Iris pigment epithelial cell (primary cell): ENCODE data around the gene TPD52L1.
"Not testable (repeated sequence)": the region's sequence is repeated elsewhere in the genome, so short reads cannot be mapped to it uniquely, and the experiment has no call there.

ENCODE experiments used
- DNase-seq: peaks from one replicate; pipeline ENCODE4 v3.0.0-alpha.2; 2011; ENCODE audit warnings: low read depth

The TPD52L1 gene

DNA sequence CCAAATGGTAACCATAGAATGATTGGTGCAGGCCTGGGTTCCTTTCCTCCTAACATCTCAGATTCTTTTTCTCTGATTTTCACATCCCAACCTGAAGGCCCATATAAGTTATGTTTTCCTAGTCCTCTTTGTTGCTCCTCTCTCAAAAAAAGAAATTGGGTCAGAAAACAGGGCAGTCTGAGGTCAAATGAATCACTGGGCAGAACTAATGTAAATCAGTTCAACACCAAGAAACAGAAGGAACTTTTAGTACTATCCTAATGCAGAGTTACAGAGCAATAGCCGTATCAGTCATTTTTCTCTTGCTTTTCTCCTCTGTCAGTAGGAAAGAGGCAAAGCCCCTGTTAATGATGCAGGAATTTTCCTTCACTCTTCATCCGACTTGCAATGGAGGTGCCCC lies 11.0 kb upstream of the TPD52L1 start:
- peak; percentile 51 for DNase-seq

DNA sequence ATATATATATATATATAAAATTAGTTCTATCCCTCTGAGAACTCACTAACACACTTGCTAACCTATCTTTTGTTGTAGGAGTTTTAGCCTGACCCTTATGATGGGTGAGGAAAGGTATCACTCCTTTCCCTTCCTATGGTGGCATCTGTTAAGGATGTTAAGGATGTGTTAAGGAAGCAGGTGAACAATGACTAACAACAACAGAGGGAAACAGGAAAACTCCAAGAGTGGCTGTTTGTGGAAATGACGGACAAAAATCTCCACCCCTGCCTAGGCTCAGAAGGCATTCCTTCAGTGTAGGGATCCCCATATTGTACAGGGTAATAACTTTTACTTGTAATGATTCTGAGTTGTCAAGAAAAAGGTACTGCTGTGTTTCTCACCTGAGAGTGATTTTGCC lies 8.8 kb upstream of the TPD52L1 start:
- DNase-seq: no peak

DNA sequence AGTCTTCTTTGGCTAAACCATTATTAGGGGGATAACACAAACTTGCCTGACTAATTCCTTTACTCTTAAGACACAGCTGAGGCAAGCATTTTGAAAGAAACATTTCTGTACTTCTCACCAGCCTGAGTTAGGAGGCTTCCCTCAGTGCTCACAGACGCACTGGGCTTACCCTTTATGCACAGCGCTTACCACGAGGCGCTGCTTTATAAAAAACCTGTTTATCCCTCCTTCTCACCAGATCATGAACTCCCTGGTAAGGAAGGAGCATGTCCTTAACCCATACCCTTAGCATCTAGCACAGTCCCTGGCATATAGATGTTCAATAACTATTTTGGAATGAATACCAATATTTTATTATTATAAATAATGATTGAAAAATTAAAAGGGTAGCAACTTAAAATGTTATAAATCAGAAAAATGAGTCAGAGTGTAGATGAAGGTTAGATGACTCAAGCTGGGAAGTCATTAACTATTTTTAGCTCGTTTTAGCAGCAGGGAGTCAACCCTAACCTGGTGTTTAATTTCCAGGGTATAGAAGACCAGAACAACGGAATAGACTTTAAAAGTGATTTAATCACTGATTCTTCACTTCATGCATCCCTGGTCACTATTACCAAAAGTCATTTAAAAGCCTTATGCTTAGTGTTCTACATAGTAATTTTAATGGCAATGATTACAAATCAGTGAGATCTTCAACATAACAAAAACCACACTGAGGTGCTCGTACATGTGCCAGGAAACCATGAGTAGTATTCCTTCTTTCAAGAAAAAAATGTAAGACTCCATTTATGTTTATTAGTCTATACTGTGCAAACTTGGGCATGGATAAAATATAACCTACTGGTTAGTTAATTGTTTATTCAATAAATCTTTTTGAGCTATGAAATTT lies 4.1 kb upstream of the TPD52L1 start:
- peak; percentile 68 for DNase-seq

DNA sequence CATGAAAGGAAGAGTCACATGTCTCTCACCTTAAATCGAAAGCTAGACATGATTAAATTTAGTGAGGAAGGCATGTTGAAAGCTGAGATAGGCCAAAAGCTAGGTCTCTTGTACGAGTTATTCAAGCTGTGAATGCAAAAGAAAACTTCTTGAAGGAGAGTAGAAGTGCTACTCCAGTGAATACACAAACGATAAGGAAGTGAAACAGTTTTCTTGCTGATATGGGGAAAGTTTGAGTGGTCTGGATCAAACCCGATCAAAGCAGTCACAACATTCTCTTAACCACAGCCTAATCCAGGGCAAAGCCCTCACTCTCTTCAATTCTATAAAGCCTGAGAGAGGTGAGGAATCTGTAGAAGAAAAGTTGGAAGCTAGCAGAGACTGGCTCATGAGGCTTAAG lies 1.9 kb upstream of the TPD52L1 start:
- DNase-seq: no peak

DNA sequence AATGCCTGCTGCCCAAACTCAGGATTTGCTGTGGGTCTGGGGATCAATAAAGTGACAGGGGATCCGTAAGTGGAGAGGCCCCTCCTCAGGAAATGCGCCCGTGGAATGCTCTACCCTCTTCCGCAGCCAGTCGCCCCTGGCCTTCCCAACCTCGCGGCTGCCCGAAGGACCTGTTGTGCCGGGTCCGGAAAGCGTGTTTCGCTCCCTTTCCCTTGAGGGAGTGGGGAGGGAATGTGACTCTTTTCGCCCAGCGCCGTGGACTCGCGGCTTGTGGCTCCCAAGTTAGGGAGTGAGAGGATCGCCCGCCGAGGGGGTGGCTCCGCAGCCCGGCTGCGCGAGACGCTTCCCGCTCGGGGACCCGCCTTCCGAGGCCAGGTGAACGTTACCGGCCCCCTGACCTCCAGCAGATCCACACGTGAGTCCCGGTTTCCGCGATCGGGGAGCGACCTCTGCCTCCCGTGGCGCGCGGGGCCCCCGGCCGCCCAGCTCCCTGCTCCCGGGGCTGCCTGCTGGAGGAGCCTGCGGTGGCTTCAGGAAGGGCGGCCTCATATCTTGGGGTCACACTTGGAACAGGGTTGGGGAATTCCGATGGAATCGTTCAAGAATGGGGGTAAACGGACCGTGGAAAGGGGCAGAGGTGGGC lies 666 bp downstream of the TPD52L1 start:
- no peak for DNase-seq

DNA sequence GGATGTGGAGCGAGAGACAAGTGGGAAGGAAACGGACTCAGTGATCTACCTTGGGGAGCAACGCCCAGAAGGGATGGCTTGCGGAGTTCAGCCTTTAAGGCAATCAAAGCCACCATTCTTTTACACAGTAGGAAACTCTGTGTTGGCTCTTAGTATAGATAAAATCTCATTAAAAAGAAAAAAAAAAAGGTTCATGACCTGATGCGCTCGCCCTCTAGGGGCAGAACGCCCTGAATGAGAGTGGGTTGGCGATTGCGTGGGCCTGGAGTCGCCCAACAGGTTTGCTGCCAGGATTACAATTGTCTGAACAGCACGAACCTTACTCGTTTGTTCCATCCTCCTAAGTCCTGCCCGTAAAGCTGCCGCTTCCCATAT lies 1.2 kb downstream of the TPD52L1 start:
- DNase-seq: no peak

DNA sequence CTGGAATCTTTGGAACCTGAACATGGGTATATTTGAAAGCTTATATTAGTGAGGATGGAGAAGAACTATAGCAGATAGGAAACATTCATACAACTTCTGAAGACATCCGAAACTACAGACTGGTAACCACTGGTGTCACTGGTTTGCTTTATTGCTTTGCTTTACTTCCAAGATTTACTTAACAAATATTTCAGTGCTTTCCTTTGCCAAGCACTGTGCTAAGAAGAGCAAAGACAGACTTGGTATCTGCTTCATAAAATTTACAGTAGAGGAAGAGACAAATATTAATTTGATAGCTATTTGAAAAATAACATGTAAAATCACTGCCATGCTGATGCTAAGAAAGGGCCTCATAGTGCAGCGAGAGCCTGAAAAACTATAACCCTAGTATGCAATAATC lies 1.8 kb downstream of the TPD52L1 start:
- DNase-seq: no peak

DNA sequence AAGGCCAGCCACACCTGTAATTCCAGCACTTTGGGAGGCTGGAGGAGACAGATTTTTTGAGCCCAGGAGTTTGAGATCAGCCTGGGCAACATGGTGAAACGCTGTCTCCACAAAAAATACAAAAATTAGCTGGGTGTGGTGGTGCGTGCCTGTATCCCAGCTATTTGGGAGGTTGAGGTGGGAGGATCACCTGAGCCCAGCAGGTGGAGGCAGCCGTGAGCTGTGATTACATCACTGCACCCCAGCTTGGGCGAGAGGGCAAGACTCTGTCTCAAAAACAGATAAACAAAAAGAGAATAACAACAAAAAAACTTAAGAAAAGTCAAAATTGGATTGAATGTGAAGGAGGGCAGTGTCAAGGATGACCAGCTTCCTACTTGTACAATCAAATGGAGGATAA lies 2.9 kb downstream of the TPD52L1 start:
- DNase-seq: no peak

DNA sequence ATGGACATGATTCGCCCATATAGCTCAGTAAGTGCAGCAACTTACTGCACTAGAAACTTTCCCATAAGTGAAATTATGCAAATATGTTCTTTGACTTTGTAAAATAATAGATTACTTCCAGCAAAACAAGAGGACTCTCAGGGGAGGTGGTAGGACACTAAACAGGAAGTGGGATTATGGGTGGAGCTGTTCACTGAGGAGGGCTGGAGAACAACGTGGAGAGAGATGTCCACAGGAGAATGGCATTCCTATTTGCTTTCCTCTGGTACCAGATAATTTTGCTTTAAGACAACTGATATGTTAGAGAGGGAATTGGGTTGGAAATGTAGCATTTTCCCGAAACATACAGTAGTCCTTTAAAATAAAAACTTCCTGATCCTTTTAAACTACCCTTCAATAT lies 3.7 kb downstream of the TPD52L1 start:
- no peak for DNase-seq

DNA sequence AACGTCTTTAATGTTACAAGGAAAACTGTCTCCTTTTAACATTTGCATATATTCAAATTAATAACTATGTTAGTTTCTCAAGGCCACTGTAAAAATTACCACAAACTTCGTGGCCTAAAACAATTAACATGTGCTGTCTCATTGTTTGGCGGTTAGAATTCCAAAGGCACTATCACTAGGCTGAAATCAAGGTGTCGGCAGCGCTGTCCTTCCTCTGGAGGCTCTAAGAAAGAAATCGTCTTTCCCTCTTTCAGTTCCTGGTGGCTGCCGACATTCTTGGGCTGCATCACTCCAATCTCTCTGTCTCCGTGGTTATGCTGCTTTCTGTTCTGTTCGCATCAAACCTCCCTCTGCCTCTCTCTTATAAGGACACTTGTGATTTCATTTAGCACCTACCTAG lies 4.2 kb downstream of the TPD52L1 start:
- no peak for DNase-seq

DNA sequence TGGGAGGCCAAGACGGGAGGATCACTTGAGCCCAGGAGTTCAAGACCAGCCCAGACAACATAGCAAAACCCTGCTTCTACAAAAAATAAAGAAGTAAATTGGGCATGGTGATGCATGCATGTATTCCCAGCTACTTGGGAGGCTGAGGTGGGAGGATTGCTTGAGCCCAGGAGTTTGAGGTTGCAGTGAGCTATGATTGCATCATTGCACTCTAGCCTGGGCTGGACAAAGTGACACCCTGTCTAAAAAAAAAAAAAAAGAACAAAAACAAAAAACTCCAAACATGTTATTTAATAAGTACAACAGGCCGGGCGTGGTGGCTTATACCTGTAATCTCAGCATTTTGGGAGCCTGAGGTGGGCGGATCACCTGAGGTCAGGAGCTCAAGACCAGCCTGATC lies 9.8 kb downstream of the TPD52L1 start:
- not testable (repeated sequence) for DNase-seq

DNA sequence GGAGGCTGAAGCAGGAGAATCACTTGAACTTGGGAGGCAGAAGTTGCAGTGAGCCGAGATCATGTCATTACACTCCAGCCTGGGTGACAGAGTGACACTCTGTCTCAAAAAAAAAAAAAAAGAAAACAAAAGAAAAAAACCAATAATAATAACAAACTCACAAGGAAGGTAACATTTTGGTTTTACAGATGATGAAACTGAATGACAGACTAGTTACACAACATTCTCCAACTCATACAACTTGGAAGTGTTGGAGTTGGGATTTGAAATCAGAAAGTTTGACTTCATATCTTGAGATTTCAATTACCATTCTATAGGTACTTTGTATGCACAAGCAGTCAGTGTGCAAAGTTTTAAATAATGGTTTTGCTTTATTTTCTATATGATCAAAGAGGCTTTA lies 10.2 kb downstream of the TPD52L1 start:
- no peak for DNase-seq

DNA sequence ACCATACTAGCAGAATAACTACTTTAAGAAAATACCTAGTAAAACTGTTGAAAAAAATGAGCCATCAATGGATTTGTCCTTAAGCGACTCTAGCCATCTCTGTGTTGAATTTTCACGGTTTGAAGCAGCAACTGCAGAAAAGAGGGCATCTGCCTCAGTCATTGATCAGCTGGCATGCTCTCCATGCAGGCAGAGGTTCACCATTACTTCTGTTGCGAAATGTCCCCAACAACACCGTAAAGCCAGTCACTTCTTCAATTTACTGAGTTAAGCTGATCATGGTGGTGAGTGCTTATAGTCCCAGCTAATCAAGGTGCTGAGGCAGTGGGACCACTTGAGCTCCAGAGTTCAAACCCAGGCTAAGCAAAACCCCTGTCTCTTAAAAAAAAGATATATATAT lies 11.1 kb downstream of the TPD52L1 start:
- no peak for DNase-seq

DNA sequence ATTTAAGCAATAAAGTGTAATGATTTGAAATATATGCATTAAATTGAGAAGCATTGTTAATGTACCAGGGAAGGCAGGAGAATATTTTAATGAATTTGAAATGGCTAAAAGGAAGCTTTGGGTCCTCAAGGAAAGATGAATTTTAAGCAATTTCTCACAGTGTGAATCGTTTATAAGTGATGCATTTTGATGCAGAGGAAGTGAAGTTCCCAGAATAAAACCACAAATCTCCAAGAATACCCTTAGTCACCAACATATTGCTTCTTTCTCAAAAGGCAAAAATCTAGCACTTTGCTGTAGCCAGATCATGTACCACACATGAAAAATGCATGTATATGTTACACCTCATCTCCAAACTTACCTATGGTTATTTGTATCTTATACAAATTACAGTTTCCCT lies 11.7 kb downstream of the TPD52L1 start:
- peak; percentile 43 for DNase-seq

DNA sequence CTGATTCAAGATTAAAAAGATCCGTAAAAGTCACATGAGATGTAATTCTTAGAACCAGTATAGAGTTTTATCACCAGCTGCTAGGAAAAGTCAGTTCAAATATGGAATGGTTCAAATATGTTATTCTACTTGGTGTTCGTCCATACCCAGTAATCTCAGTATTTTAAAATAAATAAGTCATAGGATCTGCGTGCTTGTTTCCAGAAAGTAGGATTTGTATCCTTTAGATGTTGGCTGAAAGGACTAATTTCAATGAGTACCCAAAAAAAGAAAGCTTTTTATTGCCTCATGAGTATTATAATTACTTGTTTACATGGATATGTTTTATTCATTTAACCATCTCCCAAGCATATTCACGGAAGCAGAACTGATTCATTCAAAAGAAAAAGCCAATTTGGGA lies 12.2 kb downstream of the TPD52L1 start:
- DNase-seq: no peak

DNA sequence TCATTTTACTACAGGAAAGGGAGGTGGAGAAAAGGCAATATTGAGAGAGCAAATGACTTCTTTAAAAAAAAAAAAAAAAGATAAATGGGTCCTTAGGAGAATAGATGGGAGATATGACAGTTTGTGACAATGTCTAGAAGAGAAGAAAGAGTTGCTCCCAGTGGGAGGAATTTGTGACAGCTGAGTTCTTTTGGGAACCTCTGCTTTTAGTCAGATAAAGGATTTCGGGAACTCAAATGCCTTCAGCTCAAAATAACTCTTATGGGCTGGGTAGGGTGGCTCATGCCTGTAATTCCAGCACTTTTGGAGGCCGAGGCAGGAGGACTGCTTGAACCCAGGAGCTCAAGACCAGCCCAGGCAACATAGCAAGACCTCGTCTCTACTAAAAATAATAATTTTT lies 13.1 kb downstream of the TPD52L1 start:
- DNase-seq: no peak

DNA sequence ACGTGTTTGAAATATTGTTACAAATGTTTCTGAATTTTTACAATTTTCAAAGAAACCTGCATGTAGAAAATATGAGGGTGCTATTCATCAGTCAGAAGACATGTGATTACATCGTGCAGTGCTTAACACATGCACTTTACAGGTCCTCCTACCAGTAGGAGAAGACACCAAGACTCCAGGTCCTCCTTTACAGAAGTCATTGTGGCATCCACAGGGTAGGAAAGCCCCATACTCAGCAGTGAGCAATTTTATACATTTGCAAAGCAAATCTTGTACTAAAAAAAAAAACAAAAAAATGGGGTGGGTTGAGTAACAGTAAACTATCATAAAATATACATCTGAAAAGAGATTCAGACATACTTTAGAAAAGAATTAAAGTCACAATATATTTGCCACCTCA lies 14.0 kb downstream of the TPD52L1 start:
- DNase-seq: no peak

DNA sequence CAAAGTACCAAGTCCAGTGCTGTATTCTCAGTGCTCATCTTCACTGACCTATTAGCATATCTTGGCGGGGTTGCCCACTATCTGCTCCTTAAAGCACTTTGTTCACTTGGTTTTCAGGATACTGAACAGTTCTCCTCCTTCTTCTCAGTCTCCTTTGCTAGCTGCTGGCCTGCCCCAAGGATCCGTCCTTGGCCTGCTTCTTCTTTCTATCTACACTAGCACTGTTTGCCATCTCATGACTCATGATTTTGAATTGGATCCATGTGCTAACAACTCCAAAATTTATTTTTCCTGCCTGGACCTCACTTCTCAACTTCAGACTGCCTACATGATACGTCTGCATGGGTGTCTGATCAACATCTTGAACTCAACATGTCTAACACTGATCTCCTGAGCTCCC lies 15.5 kb downstream of the TPD52L1 start:
- DNase-seq: no peak

DNA sequence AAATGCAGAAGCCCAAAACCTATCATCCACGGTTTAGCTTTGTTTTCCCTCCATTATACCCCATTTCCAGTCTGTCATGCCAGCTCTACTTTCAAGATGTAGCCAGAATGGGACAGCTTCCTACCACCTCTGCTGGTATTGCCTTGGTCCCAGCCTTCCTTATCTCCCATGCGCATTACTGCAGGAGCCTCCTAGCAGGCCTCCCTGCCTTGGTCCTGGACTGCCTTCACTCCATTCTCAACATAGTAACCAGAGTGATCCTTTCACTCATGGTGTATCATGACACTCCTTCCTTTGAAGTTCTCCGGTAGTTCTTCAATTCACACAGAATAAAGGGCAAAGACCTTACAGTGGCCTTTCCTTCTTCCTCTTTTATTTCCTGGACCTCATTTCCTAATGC lies 15.9 kb downstream of the TPD52L1 start:
- no peak for DNase-seq

DNA sequence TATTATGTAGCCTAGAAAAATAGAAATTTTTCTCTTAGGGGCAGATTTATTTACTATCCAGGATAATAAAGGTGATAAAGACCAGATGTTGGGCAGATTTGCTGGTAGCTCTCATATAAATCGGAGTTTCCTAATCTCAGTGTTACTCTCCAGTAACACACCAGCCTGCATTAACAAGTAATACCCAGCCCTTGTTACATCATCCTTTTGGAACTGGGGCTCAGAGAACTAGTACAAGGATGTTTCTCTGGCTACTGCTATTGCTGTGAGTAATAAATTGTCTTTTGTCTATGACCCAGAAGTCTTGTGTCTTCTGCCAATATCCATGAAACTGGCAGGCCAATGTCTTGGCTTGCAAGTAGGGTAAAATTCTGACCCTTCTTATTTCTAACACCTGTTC lies 16.8 kb downstream of the TPD52L1 start:
- DNase-seq: peak; percentile 45

DNA sequence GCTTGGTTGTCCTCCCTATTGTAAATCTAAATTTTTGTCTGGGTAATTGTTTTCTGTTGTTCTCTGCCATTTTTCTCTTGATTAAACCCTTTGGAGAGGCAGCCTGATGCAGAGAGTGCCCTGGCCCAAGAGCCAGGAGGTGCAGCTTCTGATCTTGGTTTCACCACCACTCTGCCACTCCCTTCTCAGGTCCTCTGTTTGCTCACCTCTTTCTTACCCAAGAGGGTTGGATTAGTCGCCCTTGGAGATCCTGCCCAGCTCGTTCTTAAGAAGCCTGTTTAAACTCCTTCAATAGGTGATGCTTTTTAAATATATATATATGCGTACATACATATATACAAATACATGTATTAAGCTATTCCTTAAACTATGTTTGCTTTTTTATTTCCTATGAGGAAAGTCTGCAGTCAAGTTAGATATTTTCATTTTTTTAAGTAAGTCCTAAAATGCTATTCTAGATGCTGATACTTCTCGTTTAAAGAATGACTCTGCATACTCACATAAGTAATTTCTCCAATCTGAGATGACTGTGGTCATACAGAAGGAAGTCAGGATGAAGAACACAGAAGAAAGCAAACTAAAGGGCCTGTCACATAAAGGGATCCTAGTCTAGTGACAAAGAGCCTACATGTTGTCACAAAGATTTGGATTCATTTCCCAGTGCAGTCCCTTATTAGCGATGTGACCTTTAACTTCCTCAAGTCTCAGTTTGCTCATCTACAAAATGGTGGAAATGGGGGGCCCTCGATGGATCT lies 19.9 kb downstream of the TPD52L1 start:
- no peak for DNase-seq

DNA sequence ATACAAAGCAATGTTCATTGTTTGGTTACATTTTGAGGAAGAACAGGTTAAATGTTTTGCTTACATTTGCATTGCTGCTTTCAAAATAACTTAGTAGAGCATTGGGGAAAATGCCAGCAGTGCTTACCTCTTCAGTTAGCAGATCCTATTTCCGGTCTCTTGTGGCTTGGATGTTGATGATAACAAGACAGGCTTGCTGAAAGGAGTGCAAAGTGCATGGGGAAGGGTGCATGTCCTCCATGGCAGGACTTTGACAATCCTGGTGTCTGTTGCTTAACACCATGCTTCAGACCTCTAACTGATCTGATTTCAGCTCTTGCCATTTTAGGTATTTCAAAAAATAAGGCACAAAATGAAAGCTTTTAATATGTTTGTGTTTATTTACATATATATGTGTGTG lies 21.1 kb downstream of the TPD52L1 start:
- DNase-seq: no peak

DNA sequence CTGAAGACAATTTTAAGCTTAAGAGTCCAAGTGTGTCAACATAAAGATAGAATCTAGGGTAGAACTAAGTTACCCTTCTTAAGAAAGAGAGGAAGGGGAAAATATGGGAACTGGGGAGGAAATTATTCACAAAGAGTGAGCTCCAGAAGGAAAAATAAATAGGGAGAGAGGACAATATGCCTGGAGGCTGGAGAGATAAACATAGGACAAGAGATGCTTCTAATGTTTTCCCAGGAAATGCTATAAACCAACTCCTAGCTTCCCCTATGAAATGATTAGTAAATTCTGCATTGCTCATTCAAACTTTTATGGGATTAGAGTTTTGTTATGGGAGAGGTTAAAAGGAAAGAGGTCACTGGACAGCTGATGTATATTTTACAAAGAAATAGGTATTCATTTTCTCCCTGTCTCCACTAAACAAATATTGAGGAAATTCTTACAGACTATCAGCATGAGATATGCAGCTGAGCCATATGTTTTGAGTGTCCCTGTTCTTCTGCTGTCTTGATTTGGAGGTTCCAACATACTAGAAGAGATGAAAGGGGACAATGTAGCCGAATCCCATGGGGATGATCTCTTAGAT lies 22.0 kb downstream of the TPD52L1 start:
- no peak for DNase-seq
